Cerebellar nuclear complex (tissue), 1 donor: Measurements from ENCODE around the gene ATG7.
"Not testable (repeated sequence)": the region's sequence is repeated elsewhere in the genome, so short reads cannot be mapped to it uniquely, and the experiment has no call there.

Experiments used
- DNase-seq, 2 experiments: peaks; one replicate each; lab custom pipeline; 2025; lab: John Stamatoyannopoulos, UW

The ATG7 gene

DNA sequence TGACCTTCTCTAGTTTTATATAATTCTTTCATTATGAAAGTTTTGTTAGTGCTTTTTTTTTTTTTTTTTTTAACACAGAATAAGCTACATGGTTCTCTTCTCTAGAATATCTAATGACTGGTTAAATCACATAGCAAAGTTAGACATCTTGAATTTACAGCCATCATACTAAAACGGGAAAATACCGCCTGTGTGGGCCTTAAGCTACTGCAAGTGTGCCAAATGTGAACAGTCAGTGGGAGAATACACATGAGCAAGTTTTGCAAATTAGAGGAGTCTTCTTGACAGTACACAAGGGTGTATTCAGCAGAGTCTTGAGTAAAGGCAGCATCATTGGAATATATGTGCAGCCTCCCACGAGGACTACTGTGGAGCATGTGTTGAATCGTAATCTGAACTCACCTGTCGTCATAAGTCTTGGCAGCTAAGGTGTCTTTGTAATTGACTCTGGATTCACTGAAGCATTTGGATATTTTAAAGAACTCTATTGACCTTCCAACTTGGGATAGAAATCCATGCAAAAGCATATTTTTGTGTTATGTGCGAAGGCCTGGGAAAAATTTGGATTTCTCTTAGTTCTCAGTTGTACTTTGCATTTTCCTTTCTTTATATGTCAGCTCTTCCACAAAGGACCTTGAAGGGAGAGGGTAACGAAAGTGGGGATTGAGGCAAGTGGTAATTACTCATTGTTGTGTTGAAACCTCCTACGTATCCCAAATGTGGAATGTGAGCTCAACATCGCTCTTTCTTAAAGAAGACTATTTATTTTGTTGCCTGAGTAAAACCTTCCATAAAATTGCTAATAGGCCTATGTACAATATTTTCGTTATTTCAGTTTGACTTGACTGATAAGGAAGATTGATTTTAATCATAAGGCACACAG is 117.4 kb downstream of the ATG7 start:
- DNase-seq, result no peak

DNA sequence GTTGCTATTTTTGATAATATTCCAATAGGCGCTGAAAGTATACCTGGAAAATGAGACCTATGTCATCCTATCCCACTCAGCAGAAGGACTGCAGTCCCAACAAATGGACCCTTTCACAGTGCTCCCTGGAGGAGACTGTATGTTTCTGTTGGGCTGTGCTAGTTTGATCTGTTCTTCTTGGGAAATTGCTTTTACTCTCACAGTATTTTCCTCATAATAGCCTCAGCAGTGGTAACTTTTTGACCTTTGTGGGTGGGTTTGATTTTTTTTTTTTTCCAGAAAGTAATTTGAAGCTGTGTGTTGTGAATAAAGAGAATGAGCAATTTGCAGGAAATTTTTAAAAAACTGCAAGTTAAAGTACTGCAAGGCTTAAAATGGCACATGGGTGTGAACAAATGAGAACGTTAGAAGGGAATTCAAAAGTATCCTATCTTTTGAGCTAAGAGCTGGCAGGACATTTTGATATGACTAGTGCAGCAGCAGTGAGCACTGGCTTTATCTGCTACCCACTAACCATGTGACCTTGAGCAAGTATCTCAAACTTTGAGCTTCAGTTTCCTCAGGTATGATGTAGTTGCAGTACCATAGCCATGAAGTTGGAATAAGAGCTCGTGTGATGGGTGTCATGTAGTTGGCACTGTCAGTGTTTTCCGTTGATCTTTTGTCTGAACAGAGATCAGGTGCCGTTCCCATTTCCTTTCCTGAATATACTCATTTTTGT is 118.4 kb downstream of the ATG7 start:
- no peak for DNase-seq

DNA sequence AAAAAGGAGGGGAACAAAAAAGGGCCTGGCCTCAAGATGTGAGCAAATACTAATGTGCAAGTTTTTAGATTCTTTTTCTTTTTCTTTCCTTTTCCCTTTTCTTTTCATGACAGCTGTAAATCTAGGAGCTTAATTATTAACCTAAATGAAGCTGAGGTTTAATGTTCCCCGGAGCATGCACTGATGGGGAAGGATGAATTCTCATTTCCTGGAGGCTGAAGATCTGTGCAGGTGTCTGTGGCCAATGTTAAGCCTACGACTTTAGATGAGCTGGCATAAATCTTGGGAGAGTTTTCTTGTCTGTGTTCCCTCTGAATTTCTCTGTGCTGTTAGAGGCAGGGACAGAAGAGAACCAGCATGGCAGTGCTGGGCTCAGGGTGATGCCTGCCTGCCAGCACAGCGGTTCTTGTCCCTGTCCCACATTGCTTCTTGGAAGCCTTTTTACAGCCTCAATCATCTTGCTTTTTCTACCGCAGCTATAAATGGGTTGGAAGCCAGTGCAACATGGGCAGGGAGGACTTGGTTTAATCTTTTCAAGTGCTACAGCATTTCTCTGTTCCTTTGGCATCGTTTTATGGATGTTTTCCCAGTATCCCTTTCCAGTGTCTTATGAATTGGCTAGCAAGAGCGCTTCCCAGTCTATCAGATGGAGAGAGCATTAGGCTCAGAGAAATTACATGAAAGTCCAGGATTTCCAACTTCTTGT is 119.1 kb downstream of the ATG7 start:
- DNase-seq, result no peak

DNA sequence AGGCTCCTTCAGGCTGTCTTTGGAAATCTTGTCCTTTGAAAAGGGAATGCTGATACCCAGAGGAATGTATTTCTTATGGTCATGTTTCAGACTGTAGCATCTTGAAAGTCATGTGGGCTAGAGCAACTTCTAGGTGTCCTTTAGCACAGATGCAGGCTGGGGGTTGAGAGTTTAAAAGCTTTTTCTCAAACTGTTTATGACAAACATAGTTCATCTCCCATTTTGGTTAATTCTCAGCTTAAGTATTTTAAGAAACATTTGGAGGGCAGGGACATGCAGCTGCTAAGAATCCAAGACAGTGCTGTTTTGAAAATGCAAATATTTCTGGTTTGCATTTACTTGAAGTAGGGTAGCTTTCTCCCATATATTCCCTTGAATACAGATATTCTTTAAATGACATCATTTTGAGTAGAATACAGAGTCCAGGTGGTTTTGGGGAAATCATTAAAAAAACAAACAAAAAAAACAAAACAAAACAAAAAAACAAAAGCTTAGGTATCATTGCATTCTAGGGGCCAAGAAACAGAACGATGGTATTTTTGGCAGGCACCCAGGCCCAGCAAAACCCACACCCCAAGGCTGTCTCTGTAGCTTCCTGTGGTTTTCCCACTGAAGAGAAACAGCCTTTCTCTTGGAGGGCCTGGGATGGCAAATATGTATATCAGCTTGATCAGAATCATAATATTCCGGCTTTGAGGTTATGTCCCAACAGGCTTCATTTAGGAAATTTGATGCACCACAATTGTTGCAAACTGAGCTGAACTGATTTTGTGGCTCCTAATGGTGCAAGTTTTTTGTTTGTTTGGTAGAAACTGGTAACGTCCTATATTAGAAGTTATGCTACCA is 120.0 kb downstream of the ATG7 start:
- no peak for DNase-seq

DNA sequence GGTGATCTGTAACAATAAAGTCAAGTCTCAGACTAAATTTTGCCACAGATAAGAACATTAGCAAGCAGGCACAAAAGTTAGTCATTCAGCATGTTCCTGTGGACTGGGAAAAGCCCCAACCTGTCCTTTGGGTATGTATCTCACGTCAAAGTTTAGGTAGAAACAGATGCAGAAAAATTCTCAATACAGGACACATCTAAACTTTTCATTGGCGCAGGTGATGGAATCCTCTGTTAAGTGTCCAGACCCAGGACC is 120.6 kb downstream of the ATG7 start:
- DNase-seq, result no peak

DNA sequence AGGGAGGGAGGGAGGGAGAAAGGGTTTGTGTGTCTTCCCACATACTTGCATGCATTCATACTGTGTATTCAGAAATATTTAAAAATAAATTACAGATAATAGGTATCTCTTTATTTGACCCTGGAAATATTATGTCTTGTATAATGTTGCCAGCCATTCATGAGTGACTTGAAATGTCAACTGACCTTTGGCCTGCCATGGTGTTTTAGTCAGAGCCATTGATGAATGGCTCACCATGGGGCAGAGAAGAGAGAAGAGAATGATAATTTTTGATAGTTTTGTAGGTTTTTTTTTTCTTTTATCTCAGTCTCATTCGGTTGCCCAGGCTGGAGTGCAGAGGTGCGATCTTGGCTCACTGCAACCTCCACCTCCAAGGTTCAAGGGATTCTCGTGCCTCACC is 121.2 kb downstream of the ATG7 start:
- no peak for DNase-seq

DNA sequence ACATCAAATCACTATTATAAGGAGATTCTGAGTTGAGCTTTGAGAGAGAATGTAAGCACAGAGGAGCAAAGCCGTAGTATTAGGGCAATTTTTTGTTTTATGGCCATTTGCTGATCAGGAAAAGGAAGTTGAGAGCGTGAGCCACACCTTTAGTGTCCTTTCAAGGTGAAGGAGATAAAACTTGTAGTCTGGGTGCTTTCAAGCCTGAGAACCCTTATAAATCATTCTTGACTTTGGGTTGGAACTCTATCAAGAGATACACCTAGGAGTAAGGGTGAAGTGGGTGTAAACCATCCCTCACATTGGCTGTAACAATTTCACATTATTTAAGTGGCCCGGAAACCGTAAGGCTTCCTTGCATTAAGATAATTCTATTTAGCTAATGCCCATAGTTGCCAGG is 122.2 kb downstream of the ATG7 start:
- DNase-seq, result no peak

DNA sequence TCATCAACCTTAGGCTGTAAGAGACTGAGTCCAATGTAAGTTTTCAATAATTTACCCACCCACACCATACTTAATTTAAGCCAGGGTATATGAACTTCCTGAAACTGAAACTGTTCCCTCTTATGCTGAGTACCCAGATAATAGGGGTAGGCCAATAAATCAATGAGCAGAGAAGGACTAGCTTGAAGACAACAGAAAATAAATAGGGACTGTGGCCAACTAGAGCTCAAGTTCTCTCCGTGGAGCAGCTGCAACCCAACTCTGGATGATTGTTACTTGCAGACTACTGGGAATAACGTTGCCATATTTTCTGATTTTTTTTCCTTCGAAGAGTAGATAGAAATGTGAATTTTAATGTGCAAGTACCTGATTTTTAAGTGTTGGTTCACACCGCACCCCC is 128.0 kb downstream of the ATG7 start:
- no peak for DNase-seq

DNA sequence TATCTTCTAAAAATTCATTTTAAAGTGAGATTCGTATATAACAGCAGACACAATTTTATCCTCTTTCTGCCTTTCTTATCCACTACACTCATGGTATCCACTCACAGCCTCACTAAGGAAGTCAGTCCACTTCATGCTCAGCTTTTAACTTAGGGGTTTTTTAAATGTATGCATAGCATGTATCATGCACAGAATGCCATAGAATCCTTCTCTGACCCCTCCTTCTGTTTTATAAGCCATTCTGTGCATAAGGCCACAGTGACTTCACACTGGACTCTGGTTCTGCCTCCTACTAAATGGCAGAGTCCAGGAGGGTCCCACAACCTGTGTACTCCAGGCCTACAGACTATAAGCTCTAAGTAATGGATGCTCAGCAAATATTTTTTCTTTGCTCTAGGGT is 129.2 kb downstream of the ATG7 start:
- no peak for DNase-seq

DNA sequence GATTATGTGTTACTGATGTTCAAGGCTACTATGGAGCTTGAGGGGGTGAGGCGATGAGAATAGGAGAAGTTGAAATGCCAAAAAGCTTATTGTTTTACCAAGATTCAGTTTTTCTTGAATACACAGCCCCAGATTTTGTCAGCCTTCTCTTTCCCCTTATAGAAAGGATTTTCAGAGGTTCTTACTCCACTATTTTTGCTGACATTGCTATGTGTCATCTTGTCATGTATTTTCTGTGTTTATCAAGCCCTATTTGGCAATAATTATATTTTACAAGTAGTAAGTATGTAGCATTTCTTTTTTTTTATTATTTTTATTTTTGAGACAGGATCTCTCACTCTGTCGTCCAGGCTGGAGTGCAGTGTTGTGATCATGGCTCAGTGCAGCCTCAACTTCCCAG is 133.1 kb downstream of the ATG7 start:
- DNase-seq, result no peak

DNA sequence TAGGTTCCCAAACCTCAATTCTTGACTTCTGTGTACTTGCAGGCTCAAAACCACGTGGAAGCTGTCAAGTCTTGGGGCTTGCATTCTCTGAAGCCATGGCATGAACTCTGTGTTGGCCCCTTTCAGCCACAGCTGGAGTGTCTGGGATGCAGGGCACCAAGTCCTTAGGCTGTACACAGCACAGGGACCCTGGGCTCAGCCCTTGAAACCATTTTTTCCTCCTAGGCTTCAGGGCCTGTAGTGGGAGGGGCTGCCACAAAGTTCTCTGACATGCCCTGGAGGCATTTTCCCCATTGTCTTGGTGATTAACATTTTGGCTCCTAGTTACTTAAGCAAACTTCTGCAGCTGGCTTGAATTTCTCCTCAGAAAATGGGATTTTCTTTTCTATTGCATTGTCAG is 135.4 kb downstream of the ATG7 start:
- no peak for DNase-seq

DNA sequence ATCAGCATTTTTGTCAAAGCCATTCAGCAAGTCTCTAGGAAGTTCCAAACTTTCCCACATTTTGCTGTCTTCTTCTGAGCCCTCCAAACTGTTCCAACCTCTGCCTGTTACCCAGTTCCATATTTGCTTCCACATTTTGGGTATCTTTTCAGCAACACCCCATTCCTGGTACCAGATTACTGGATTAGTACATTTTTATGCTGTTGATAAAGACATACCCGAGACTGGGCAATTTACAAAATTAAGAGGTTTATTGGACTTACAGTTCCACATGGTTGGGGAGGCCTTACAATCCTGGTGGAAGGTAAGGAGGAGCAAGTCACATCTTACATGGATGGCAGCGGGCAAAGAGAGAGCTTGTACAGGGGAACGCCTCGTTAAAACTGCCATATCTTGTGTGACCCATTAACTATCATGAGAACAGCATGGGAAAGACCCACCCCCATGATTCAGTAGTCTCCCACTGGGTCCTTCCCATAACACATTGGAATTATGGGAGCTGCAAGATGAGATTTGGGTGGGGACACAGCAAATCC is 136.2 kb downstream of the ATG7 start:
- not testable (repeated sequence) for DNase-seq

DNA sequence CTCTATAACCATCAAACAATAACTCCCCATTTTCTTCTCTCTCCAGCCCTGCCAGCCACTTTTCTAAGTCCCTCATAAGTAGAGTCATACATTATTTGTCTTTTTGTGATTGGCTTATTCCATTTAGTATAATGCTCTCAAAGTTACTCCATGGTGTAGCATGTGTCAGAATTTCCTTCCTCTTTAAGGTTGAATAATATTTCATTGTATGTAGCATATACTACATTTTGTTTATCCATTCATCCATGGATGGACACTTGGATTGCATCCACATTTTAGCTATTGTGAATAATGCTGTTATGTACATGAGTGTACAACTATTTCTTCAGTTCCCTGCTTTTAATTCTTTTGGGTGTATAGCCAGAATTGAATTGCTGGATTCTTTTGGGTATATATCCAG is 138.4 kb downstream of the ATG7 start:
- DNase-seq, result no peak

DNA sequence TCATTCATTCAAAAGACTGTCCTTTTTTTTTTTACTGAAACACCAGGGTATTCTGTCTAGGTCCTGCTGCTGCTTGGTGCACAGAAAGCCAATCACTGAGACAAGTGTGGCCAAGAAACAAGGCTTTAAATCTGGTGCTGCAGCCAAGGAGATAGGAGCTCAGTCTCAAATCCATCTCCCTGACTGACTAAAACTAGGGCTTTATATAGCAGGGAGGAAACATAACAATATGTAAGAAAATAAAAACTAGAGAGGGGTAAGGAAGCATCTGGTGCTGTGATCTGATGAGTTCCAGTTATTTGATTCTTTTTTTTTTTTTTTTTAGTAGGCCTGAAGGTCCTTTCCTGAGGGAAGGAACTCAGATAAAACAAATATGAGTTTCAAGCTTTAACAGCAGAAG is 139.8 kb downstream of the ATG7 start:
- no peak for DNase-seq

DNA sequence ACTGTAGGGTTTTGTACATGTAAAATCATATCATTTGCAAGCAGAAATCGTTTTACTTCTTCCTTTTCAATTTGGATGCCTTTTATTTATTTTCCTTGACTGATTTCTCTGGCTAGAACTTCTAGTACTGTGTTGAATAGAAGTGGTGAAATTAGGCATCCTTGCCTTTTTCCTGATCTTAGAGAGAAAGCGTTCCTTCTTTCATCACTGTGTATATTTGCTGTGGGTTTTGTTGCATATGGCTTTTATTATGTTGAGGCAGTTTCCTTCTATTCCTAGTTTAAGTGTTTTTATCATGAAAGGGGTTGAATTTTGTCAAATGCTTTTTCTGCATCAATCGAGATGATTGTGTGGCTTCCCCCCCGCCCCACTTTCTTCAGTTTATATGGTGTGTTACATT is 140.9 kb downstream of the ATG7 start:
- DNase-seq, result no peak

DNA sequence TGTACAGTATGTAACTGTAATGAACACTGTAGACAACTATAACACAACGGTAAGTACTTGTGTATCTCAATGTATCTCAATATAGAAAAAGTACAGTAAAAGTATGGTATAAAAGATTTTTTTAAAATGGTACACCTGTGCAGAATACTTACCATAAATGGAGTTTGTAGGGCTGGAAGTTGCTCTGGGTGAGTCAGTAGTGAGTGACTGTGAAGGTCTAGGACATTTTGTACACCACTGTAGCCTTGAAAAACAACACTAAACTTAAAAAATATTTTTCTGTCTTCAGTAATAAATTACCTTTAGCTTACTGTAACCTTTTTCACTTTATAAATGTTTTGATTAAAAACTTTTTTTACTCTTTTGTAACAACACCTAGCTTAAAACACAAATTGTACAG is 142.9 kb downstream of the ATG7 start:
- DNase-seq, result no peak

DNA sequence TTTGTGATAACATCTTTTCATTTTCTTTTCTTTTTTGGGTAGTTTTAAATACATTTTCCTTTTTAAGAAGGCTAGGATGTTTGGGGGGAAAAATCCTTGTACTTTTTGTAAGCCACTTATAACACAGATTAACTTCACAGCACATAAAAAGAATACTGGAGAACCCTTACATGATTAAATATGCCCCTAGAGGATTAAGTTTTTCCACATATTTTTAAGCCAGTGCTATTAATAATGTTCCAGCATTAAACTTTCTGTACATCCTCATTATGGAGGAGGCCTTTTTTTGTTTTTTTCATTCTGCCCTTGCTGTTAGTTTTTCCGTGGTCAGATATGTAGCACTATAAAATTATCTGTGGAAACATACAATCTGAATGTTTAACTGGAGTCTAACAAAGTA is 147.9 kb downstream of the ATG7 start:
- DNase-seq, result no peak

DNA sequence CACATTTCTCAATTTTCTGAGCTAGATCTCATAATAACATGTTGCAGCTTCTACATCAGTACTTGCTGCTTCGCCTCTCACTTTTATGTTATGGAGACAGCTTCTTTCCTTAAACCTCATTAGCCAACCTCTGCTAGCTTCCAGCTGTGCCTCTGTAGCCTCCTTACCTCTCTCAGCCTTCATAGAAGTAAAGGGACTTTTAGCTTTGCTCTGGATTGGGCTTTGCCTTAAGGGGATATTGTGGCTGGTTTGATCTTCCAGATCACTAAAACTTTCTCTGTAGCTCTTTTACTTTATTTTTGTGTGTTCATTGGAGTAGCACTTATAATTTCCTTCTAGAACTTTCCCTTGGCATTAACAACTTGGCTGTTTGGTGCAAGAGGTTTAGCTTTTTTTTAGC is 150.1 kb downstream of the ATG7 start:
- no peak for DNase-seq

DNA sequence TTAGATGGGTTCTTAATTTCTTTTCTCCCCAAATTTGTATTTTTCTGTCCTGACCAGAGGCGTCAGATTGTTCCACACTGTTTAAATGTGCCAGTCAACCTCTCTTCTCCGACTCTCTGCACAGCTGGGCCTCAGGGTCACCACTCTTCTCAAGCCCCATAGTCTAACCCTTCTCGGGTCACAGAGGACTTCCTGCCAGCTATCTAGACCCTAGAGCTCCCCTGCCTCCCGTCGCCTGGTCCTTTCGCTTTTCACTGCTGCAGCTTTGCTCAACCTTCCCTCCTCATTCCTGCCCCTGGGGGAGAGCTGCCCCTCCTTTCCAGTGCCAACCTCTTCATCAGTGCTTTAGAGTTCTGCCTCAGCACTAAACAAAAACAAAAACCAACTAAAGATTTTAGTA is 151.7 kb downstream of the ATG7 start:
- DNase-seq, result no peak

DNA sequence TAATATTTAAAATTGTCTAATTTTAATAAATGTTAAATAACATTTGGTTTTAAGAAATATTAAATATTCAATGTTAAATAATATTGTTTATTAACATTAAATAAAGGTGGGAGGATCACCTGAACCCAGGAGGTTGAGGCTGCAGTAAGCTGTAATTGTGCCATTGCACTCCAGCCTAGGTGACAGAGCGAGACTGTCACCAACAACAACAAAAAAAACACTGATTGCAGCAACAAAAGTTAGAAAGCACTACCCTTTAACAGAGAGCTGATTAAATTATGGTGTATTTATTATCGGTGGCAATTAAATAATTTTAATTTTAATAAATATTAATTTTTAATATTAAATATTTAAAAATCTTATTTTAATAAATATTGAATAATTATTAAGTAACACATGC is 152.1 kb downstream of the ATG7 start:
- no peak for DNase-seq

DNA sequence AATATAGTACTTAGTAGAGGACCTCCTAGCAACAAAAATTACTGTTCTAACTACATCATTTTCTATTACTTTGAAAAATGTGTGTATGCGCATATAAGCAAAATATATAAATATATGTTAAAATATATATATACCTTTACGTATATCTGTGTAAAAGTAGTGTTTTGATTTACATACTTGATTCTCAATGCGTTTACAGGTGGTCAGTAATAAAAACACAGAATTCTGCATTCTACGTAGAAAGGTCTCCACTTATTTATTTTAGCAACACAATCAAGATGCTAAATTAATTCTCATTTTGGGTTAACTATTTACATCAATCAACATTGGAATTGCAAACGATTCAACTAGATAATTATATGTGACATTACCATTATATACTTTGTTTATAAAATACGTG is 158.0 kb downstream of the ATG7 start:
- DNase-seq, result no peak

DNA sequence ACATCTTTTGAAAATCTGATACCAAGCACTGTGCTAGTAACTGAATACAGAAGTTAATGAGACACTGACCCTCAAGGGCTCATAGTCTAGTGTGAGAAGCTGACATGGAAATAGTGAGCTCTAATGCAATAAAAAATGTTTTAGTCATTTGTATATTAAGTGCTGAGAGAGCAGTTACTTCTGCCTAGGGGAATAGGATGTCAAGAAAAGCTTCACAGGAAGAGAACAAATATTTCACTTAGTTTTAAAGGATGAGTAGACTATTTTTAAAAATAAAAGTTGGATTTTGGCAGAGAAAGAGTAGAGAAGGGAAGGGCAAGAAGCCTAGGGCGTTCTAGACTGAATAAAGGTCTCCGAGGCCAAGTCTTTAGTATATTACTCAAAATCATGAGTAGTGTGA is 158.4 kb downstream of the ATG7 start:
- no peak for DNase-seq
